ENCODE measurements around the gene DYNC2I2. TPM values are rescaled to one million over a fixed set of nuclear protein-coding genes. Genes with fewer than 3 reads are reported as not detected.

The DYNC2I2 gene
- total RNA-seq, 2 experiments from 2014 or later, result 44.9 to 45.2 TPM

- no peaks in the 10 kb centered on the region for H3K27me3 Mint-ChIP-seq
- no peak overlapping the region for H3K27ac Mint-ChIP-seq
- H3K9me3 Mint-ChIP-seq, result no peaks in the 10 kb centered on the region
- H3K4me1 Mint-ChIP-seq (ENCODE audit: low read depth), result no peaks in the 10 kb centered on the region
- ChIA-PET CTCF (no interaction called here), POLR2A (no interaction called here)
- no peak for DNase-seq
- no peak overlapping the region for H3K4me3 Mint-ChIP-seq
- H3K36me3 Mint-ChIP-seq, result peaks cover 28% of the 10 kb centered on the region
- intact Hi-C loops (cut with micrococcal nuclease), result no loop called here
Measured at GRCh38 chr9:128634111-128634510, 22.5 kb downstream of the DYNC2I2 start.

- no peak overlapping the region for H3K27ac Mint-ChIP-seq
- no peaks in the 10 kb centered on the region for H3K9me3 Mint-ChIP-seq
- POLR2A ChIA-PET, result no interaction called here
- DNase-seq, result no peak
- intact Hi-C loops (cut with micrococcal nuclease), result no loop called here
- H3K4me1 Mint-ChIP-seq (ENCODE audit: low read depth), result no peaks in the 10 kb centered on the region
- H3K4me3 Mint-ChIP-seq, result no peak overlapping the region
- H3K36me3 Mint-ChIP-seq, result peaks cover 29% of the 10 kb centered on the region
- no peaks in the 10 kb centered on the region for H3K27me3 Mint-ChIP-seq
- CTCF ChIA-PET, result interaction anchor here (0.5 kb wide), 1 partner anchor 751 kb away, joined by 3 read pairs; no protein-coding TSS in a partner anchor
Measured at GRCh38 chr9:128633601-128634000, 23.0 kb downstream of the DYNC2I2 start.

- CTCF ChIA-PET, result interaction anchor here (0.5 kb wide), 1 partner anchor 751 kb away, joined by 3 read pairs; no protein-coding TSS in a partner anchor
- H3K9me3 Mint-ChIP-seq, result no peaks in the 10 kb centered on the region
- no peak overlapping the region for H3K4me3 Mint-ChIP-seq
- DNase-seq, result no peak
- H3K36me3 Mint-ChIP-seq, result peaks cover 28% of the 10 kb centered on the region
- no peaks in the 10 kb centered on the region for H3K4me1 Mint-ChIP-seq (ENCODE audit: low read depth)
- POLR2A ChIA-PET, result no interaction called here
- no peaks in the 10 kb centered on the region for H3K27me3 Mint-ChIP-seq
- intact Hi-C loops (cut with micrococcal nuclease), result no loop called here
- H3K27ac Mint-ChIP-seq, result no peak overlapping the region
Measured at GRCh38 chr9:128633057-128633456, 23.6 kb downstream of the DYNC2I2 start.

GRCh38 chr9:128632486-128632885 lies 24.2 kb downstream of the DYNC2I2 start:
- H3K9me3 Mint-ChIP-seq, result no peaks in the 10 kb centered on the region
- intact Hi-C loops (cut with micrococcal nuclease), result no loop called here
- H3K4me1 Mint-ChIP-seq (ENCODE audit: low read depth), result no peaks in the 10 kb centered on the region
- H3K27me3 Mint-ChIP-seq, result no peaks in the 10 kb centered on the region
- CTCF ChIA-PET, result no interaction called here
- H3K27ac Mint-ChIP-seq, result no peak overlapping the region
- DNase-seq, result no peak
- no peak overlapping the region for H3K4me3 Mint-ChIP-seq
- H3K36me3 Mint-ChIP-seq, result peaks cover 33% of the 10 kb centered on the region
- POLR2A ChIA-PET, result no interaction called here

- H3K4me1 Mint-ChIP-seq (ENCODE audit: low read depth), result no peaks in the 10 kb centered on the region
Measured at GRCh38 chr9:128632066-128632465, 24.6 kb downstream of the DYNC2I2 start.

GRCh38 chr9:128631636-128632035 lies 25.0 kb downstream of the DYNC2I2 start:
- no peaks in the 10 kb centered on the region for H3K27me3 Mint-ChIP-seq
- H3K27ac Mint-ChIP-seq, result no peak overlapping the region
- no peaks in the 10 kb centered on the region for H3K9me3 Mint-ChIP-seq
- POLR2A ChIA-PET, result no interaction called here
- intact Hi-C loops (cut with micrococcal nuclease), result no loop called here
- H3K36me3 Mint-ChIP-seq, result peaks cover 35% of the 10 kb centered on the region
- no peak for DNase-seq
- H3K4me3 Mint-ChIP-seq, result no peak overlapping the region
- CTCF ChIA-PET, result no interaction called here
- H3K4me1 Mint-ChIP-seq (ENCODE audit: low read depth), result no peaks in the 10 kb centered on the region

More at GRCh38 chr9:128632066-128632465, 24.6 kb downstream of the DYNC2I2 start:
- intact Hi-C loops (cut with micrococcal nuclease), result no loop called here
- Mint-ChIP-seq H3K4me3 (no peak overlapping the region), H3K27ac (no peak overlapping the region), H3K36me3 (peaks cover 34% of the 10 kb centered on the region), H3K9me3 (no peaks in the 10 kb centered on the region), H3K27me3 (no peaks in the 10 kb centered on the region)
- ChIA-PET CTCF (no interaction called here), POLR2A (no interaction called here)
- no peak for DNase-seq

GRCh38 chr9:128629852-128630545 lies 26.6 kb downstream of the DYNC2I2 start:
- H3K36me3 Mint-ChIP-seq, result peaks cover 46% of the 10 kb centered on the region

GRCh38 chr9:128629136-128629535 lies 27.5 kb downstream of the DYNC2I2 start:
- ChIA-PET CTCF (no interaction called here), POLR2A (no interaction called here)
- Mint-ChIP-seq H3K27me3 (no peaks in the 10 kb centered on the region), H3K4me1 (ENCODE audit: low read depth) (no peaks in the 10 kb centered on the region), H3K36me3 (peaks cover 54% of the 10 kb centered on the region), H3K9me3 (no peaks in the 10 kb centered on the region), H3K4me3 (no peak overlapping the region), H3K27ac (no peak overlapping the region)
- intact Hi-C loops (cut with micrococcal nuclease), result no loop called here
- DNase-seq, result no peak

More at GRCh38 chr9:128629852-128630545, 26.6 kb downstream of the DYNC2I2 start:
- no peak overlapping the region for H3K27ac Mint-ChIP-seq
- H3K4me1 Mint-ChIP-seq (ENCODE audit: low read depth), result no peaks in the 10 kb centered on the region
- intact Hi-C loops (cut with micrococcal nuclease), result no loop called here
- DNase-seq, result no peak
- no peaks in the 10 kb centered on the region for H3K9me3 Mint-ChIP-seq
- H3K4me3 Mint-ChIP-seq, result no peak overlapping the region
- ChIA-PET POLR2A (no interaction called here), CTCF (no interaction called here)
- H3K27me3 Mint-ChIP-seq, result no peaks in the 10 kb centered on the region

- Mint-ChIP-seq H3K27ac (no peak overlapping the region), H3K4me3 (no peak overlapping the region), H3K27me3 (no peaks in the 10 kb centered on the region), H3K9me3 (no peaks in the 10 kb centered on the region), H3K36me3 (peaks cover 50% of the 10 kb centered on the region), H3K4me1 (ENCODE audit: low read depth) (no peaks in the 10 kb centered on the region)
- ChIA-PET POLR2A (no interaction called here), CTCF (no interaction called here)
- DNase-seq, result no peak
- intact Hi-C loops (cut with micrococcal nuclease), result no loop called here
Measured at GRCh38 chr9:128628471-128629048, 28.1 kb downstream of the DYNC2I2 start.

GRCh38 chr9:128627906-128628305 lies 28.7 kb downstream of the DYNC2I2 start:
- POLR2A ChIA-PET, result no interaction called here
- intact Hi-C loops (cut with micrococcal nuclease), result no loop called here
- Mint-ChIP-seq H3K27me3 (no peaks in the 10 kb centered on the region), H3K9me3 (no peaks in the 10 kb centered on the region), H3K36me3 (peaks cover 45% of the 10 kb centered on the region), H3K4me3 (no peak overlapping the region), H3K27ac (no peak overlapping the region), H3K4me1 (ENCODE audit: low read depth) (no peaks in the 10 kb centered on the region)
- CTCF ChIA-PET, result no interaction called here
- no peak for DNase-seq

GRCh38 chr9:128627127-128627715 lies 29.4 kb downstream of the DYNC2I2 start:
- no peak for DNase-seq
- no peaks in the 10 kb centered on the region for H3K4me1 Mint-ChIP-seq (ENCODE audit: low read depth)
- ChIA-PET CTCF (no interaction called here), POLR2A (no interaction called here)
- peaks cover 39% of the 10 kb centered on the region for H3K36me3 Mint-ChIP-seq
- intact Hi-C loops (cut with micrococcal nuclease), result no loop called here
- no peaks in the 10 kb centered on the region for H3K27me3 Mint-ChIP-seq
- H3K27ac Mint-ChIP-seq, result peak overlapping the region; percentile 33
- H3K4me3 Mint-ChIP-seq, result no peak overlapping the region
- no peaks in the 10 kb centered on the region for H3K9me3 Mint-ChIP-seq

- H3K4me1 Mint-ChIP-seq (ENCODE audit: low read depth), result no peaks in the 10 kb centered on the region
- intact Hi-C loops (cut with micrococcal nuclease), result no loop called here
- no peak overlapping the region for H3K4me3 Mint-ChIP-seq
- ChIA-PET POLR2A (no interaction called here), CTCF (no interaction called here)
- H3K36me3 Mint-ChIP-seq, result peaks cover 42% of the 10 kb centered on the region
- no peaks in the 10 kb centered on the region for H3K27me3 Mint-ChIP-seq
- H3K27ac Mint-ChIP-seq, result no peak overlapping the region
- H3K9me3 Mint-ChIP-seq, result no peaks in the 10 kb centered on the region
- no peak for DNase-seq
Measured at GRCh38 chr9:128626181-128626580, 30.5 kb downstream of the DYNC2I2 start.

Data from activated CD4-positive, alpha-beta memory T cell treated with anti-CD3 and anti-CD28 coated beads for 36 hours (primary cell).